ENCODE results near the gene SP4.
"Not testable (repeated sequence)": the region's sequence is repeated elsewhere in the genome, so short reads cannot be mapped to it uniquely, and the experiment has no call there.

The SP4 gene

GRCh38 chr7:21526007-21526406 is 98.1 kb downstream of the SP4 start:
- DNase-seq (ENCODE audit: low read depth): no peak

DNA sequence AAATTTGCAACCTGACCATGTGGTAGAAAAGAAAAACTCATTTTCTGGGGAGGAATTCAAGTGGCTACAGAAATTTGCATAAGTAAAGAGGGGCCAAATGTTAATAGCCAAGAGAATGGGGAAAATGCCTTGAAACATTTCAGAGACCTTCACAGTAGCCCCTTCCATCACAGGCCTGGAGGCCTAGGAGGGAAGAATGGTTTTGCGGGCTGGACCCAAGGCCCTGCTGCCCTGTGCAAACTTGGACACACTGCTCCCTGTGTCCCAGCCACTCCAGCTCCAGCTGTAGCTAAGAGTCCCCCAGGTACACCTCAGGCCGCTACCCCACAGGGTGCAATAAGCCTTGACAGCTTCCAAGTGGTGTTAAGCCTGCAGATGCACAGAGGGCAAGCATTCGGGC is 98.6 kb downstream of the SP4 start:
- DNase-seq (ENCODE audit: low read depth): no peak

GRCh38 chr7:21532485-21532884 is 104.6 kb downstream of the SP4 start:
- DNase-seq (ENCODE audit: low read depth): not testable (repeated sequence)

GRCh38 chr7:21533646-21534045 is 105.8 kb downstream of the SP4 start:
- not testable (repeated sequence) for DNase-seq (ENCODE audit: low read depth)

DNA sequence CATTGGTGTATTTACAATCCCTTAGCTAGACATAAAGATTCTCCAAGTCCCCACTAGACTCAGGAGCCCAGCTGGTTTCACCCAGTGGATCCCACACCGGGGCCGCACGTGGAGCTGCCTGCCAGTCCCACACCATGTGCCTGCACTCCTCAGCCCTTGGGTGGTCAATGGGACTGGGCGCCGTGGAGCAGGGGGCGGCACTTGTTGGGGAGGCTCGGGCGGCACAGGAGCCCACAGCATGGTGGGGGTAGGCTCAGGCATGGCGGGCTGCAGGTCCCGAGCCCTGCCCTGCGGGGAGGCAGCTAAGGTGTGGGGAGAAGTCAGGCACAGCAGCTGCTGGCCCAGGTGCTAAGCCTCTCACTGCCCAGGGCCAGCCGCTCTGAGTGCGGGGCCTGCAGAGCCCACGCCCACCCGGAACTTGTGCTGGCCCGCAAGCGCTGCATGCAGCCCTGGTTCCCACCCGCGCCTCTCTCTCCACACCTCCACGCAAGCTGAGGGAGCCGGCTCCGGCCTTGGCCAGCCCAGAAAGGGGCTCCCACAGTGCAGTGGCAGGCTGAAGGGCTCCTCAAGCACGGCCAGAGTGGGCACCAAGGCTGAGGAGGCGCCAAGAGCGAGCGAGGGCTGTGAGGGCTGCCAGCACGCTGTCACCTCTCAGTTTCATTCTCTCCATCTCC is 108.7 kb downstream of the SP4 start:
- not testable (repeated sequence) for DNase-seq (ENCODE audit: low read depth)

- DNase-seq (ENCODE audit: low read depth): no peak
These were observed 111.1 kb downstream of the SP4 start for GRCh38 chr7:21538936-21539495.

DNA sequence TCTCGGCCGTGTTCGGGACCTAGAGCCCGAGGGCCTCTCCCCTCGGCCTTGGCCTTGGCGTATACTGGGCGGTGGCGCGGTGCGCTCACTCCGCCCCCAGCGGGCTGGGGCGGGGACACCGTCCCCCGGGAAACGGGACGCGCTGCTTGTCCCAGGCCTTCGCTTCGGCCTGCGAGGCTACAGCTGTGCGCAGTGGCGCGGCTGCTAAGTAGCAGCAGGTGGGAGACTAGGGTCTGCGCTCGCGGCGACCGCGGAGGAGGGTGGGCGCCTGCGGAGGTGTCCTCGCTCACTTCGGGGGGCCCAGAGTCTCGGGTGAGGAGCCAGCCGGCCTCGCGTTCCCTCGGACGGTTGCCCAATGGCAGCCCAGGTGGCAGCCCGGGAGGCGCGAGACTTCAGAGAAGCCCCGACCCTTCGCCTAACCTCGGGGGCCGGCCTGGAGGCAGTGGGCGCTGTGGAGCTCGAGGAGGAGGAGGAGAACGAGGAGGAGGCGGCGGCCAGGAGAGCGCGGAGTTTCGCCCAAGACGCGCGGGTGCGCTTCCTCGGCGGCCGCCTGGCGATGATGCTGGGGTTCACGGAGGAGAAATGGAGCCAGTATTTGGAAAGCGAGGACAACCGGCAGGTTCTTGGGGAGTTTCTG is 115.1 kb downstream of the SP4 start, which contains the start of gene DNAH11:
Gene DNAH11 (plus strand): TSS at position 149 of the 637 bp plus-strand sequence. CDS start 207 bp downstream, at position 356.
- no peak for DNase-seq (ENCODE audit: low read depth)

DNA sequence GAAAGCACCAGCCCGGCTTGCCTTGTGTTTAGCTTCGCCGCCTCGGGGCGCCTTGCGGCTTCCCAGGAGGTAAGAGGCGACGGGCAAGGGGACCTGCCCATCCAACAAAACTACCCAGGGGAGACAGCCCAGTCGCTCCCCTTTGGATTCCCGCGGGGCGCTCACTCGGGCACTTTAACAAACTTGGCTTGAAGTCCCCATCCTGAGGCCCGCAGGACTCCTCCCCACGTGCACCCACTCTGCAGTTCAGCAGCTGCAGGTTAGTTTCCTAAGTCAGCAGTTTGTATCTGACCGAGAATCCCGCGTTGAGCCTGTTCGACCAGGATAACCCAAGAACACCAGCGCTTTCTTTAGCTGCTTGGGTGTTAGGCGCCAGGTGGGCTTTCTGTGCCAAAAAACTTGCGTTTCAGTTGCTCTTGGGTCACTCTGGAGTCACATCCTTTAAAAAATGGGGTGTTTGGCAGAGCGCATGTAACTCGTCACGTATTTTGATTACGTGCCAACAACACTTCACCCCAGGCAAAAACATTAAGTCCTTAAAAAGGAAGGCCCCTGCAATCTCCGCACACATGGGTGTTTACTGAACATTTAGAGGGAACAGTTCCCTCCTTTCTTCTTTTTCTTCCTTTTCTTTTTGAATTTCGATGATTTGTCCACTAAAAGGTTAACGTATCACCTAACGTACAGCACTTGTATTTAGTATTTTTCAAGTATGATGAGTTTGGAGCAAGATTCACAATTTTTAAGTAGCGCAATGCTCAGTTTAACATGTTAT is 115.8 kb downstream of the SP4 start:
- no peak for DNase-seq (ENCODE audit: low read depth)

DNA sequence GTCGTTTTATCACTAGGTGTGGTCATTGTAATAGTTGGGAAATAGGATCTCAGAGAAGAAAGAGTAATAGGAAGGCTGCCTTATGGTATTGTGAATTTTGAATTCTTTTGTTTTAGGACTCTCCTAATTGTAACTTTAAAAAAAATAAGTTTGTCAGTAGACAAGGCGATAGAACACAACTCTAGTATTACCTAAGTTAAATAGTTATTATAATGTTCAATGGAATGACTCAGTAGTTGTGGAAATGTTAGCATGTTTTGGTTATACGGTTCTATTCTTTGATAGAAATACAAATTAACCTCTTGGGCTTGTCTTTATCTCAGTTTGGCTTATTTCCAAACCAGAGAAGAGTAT is 116.4 kb downstream of the SP4 start:
- no peak for DNase-seq (ENCODE audit: low read depth)

- no peak for DNase-seq (ENCODE audit: low read depth)
These were observed 116.8 kb downstream of the SP4 start for GRCh38 chr7:21544715-21545114.

- no peak for DNase-seq (ENCODE audit: low read depth)
These were observed 119.6 kb downstream of the SP4 start for GRCh38 chr7:21547501-21547900.

DNA sequence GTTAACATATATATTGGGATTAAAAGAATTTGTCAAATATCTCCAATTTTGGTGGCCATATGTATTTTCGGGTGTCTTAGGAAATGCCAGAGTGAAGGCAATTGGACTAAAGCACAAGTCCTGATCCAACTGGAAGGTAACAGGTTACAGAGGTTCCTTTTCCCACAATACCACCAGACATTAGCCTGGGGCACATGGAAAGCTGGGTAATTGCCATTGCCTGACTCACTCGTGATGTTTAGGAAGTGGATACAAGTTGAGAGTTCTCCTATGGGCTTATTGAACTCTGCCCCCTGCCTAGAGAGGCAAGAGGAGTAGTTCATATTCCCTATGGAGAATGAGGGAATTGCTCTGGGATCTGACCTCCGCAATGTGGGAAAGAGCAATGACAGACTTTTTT is 120.6 kb downstream of the SP4 start:
- DNase-seq (ENCODE audit: low read depth): no peak

DNA sequence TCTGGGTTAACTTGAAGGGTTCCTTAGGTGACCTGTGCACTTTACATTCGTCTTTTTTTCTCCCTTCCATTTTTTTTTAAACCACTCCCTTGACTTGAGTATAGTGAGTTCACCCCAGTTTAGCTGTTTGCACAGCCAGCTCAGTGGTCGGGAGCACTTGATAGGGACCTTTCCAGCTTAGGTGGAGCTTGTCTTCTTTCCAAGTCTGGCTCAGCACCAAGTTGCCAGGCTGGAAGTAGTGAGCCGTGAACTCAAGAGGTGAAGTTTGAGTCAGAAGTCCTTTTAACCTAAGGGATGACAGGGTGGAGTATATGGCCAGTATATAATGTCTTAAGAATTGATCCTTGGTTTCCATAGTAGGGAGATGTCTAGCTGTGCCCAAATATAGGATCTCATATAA is 122.2 kb downstream of the SP4 start:
- no peak for DNase-seq (ENCODE audit: low read depth)

DNA sequence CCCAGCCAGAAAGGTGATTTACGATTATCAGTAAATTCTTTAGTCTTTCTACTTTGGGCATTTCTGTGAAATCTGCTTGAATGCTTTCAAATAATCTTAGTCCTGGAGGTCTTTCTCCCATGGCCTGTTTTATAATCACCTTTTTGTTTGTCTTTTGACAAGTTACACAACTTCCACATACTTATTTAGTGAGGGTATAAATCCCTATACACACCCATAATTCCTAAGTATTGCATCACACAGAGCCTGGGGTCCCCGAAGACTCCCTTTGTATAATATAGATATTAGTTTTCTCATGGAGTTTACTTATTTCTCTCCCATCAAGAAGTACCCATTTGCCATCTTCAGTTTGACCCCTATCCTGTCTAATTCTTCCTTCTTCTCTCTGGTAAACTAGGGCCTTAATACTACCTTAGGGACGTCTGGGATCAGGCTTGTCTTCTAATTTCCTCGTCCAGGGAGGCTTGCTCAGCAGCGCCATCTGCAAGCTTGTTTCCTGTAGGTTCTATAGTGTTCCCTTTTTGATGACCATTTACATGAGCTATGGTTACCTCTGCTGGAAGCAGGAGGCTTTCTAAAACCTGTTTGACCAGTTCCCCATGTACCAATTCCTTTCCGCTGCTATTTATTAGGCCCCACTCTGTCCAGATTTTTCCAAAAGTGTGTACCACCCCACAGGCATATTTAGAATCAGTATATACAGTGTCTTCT is 123.1 kb downstream of the SP4 start:
- no peak for DNase-seq (ENCODE audit: low read depth)

- no peak for DNase-seq (ENCODE audit: low read depth)
These were observed 134.5 kb downstream of the SP4 start for GRCh38 chr7:21562385-21562784.

Measured in activated gamma-delta T cell treated with anti-CD3 and anti-CD28 coated beads, Interleukin-2, amount 50 U/mL, for 16 hours (primary cell).